HUES64 (cell line): ENCODE measurements around the gene TSPO2.

Source experiments
- H3K27ac ChIP-seq: 2 replicates; pipeline ENCODE4 v1.7.0; 2013; ENCODE audit warnings: low read depth, low read length, inconsistent platforms
- H3K27me3 ChIP-seq: 2 replicates; pipeline ENCODE4 v1.6.1; 2013; ENCODE audit warnings: mild to moderate bottlenecking, low read length; ENCODE audit not compliant: insufficient read depth
- H3K36me3 ChIP-seq: 2 replicates; pipeline ENCODE4 v1.6.1; 2013; ENCODE audit warnings: mild to moderate bottlenecking, low read length; ENCODE audit not compliant: insufficient read depth
- H3K4me1 ChIP-seq: 2 replicates; pipeline ENCODE4 v1.6.1; 2013; ENCODE audit warnings: mild to moderate bottlenecking, low read length, moderate library complexity; ENCODE audit not compliant: insufficient read depth
- H3K4me3 ChIP-seq: 2 replicates; pipeline ENCODE4 v1.5.1; 2013; ENCODE audit warnings: mild to moderate bottlenecking, low read length, moderate library complexity
- H3K9ac ChIP-seq: 2 replicates; pipeline ENCODE4 v1.6.1; 2013; ENCODE audit warnings: mild to moderate bottlenecking, low read depth, low read length
- H3K9me3 ChIP-seq: 2 replicates; pipeline ENCODE4 v1.6.1; 2013; ENCODE audit warnings: low read depth, low read length; ENCODE audit not compliant: insufficient read depth
- WGBS: fragments of 150-250, 120-280 bp; methylation state at CpG from one replicate; pipeline ENCODE4 v1.1.7; 2013; ENCODE audit warnings: missing lambda C conversion rate; 5-methylcytosine and 5-hydroxymethylcytosine counted together

TSPO2 gene

GRCh38 chr6:41078101-41078500 is 35.8 kb downstream of the TSPO2 start:
- Histone ChIP-seq H3K36me3 (peaks cover 55% of the 10 kb centered on the region), H3K4me1 (peaks cover 22% of the 10 kb centered on the region; the same call in 1 of the 2 replicates), H3K9ac (no peak overlapping the region), H3K27ac (no peak overlapping the region), H3K4me3 (no peak overlapping the region), H3K27me3 (no peaks in the 10 kb centered on the region), H3K9me3 (no peaks in the 10 kb centered on the region)
- WGBS: 92% methylated on average over 2 of the region's 3 CpGs

DNA sequence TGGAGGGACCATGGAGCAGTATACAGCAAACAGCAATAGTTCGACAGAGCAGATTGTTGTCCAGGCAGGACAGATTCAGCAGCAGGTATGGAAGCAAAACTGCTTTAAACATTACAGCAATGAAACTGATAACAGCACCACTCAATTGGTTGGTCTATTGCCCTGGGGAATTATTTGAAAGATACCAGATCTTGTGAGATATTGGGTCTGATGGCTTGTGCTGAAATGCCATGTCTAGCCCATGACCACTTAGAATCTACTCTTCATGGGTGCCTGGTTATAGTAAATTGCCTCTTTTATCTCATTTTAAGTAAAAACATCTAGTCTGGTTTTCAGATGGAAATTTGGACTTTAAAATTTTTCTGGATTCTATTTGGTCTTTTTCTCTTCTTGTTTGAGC is 36.8 kb downstream of the TSPO2 start:
- no peak overlapping the region for H3K9ac ChIP-seq
- H3K27ac ChIP-seq: no peak overlapping the region
- peaks cover 65% of the 10 kb centered on the region for H3K36me3 ChIP-seq
- no peaks in the 10 kb centered on the region for H3K27me3 ChIP-seq
- H3K4me3 ChIP-seq: no peak overlapping the region
- H3K9me3 ChIP-seq: no peaks in the 10 kb centered on the region
- 98% methylated on average over 1 of the region's 1 CpG for WGBS
- H3K4me1 ChIP-seq: peaks cover 22% of the 10 kb centered on the region; the same call in 1 of the 2 replicates

DNA sequence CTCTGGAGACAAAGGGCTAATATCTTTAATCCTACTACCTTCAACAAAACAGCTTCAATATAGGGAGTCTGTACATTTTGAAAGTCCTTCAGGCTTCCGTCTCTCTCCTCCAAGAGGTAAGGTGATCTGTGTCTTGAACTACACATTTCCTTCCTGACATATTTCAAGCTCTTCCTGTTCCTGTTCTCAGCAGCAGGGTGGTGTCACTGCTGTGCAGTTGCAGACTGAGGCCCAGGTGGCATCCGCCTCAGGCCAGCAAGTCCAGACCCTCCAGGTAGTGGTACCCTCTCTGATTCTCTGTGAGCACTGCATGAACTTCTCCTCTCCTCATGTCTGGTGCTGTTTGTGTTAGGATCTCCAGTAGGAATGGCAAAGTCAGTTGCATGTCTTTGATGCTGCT is 38.4 kb downstream of the TSPO2 start:
- no peak overlapping the region for H3K27ac ChIP-seq
- no peak overlapping the region for H3K4me3 ChIP-seq
- peaks cover 10% of the 10 kb centered on the region; the same call in 1 of the 2 replicates for H3K4me1 ChIP-seq
- no peak overlapping the region for H3K9ac ChIP-seq
- H3K36me3 ChIP-seq: peaks cover 80% of the 10 kb centered on the region
- H3K9me3 ChIP-seq: no peaks in the 10 kb centered on the region
- no peaks in the 10 kb centered on the region for H3K27me3 ChIP-seq
- 94% methylated on average over 2 of the region's 2 CpGs for WGBS

- Histone ChIP-seq H3K36me3 (peaks cover 98% of the 10 kb centered on the region), H3K4me3 (no peak overlapping the region), H3K27me3 (no peaks in the 10 kb centered on the region), H3K27ac (no peak overlapping the region), H3K4me1 (no peaks in the 10 kb centered on the region), H3K9ac (no peak overlapping the region), H3K9me3 (no peaks in the 10 kb centered on the region)
These were observed 40.8 kb downstream of the TSPO2 start for GRCh38 chr6:41083072-41083471.

DNA sequence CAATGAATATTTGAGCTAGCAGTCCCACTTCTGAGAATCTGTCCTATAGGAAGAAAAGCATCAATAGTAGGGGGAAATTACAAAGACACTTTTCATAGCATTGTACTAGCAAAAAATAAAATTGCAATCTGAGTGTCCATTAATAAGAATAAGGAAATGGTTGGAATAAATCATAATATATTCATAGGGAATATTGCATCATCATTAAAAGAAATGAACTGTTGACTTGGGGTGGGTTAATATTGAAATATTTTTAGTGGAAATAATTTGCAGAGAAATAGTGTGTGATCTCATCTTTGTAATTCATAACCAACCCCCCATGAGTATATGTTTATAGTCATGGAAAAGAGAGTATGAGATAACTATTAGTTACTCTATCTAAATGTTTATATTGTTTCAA is 42.9 kb downstream of the TSPO2 start:
- H3K36me3 ChIP-seq: peaks cover 95% of the 10 kb centered on the region
- no peaks in the 10 kb centered on the region for H3K9me3 ChIP-seq
- no peaks in the 10 kb centered on the region for H3K4me1 ChIP-seq
- H3K27ac ChIP-seq: no peak overlapping the region
- H3K9ac ChIP-seq: no peak overlapping the region
- no peak overlapping the region for H3K4me3 ChIP-seq
- H3K27me3 ChIP-seq: no peaks in the 10 kb centered on the region

DNA sequence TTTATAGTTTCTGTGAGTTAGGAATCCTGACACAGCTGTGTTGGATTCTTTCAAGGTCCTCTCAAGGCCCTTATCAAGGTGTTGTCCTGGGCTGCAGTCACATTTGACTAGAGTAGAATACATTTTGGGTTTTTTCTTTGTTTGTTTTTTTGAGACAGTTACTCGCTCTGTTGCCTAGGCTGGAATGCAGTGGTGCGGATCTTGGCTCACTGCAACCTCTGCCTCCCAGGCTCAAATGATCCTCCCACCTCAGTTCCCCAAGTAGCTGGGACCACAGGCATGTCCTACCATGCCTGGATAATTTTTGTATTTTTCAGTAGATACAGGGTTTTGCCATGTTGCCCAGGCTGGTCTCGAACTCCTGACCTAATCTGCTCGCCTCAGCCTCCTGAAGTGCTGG is 46.2 kb downstream of the TSPO2 start:
- Histone ChIP-seq H3K4me1 (no peaks in the 10 kb centered on the region), H3K36me3 (peaks cover 96% of the 10 kb centered on the region), H3K9me3 (no peaks in the 10 kb centered on the region), H3K4me3 (no peak overlapping the region), H3K9ac (no peak overlapping the region), H3K27ac (no peak overlapping the region), H3K27me3 (no peaks in the 10 kb centered on the region)
- WGBS: 93% methylated on average over 4 of the region's 4 CpGs

- Histone ChIP-seq H3K27ac (no peak overlapping the region), H3K9me3 (no peaks in the 10 kb centered on the region), H3K4me1 (no peaks in the 10 kb centered on the region), H3K27me3 (no peaks in the 10 kb centered on the region), H3K36me3 (peaks cover 96% of the 10 kb centered on the region), H3K9ac (no peak overlapping the region), H3K4me3 (no peak overlapping the region)
- 30% methylated on average over 1 of the region's 1 CpG for WGBS
These were observed 48.8 kb downstream of the TSPO2 start for GRCh38 chr6:41090841-41091761.

GRCh38 chr6:41092421-41093140 is 50.3 kb downstream of the TSPO2 start:
- H3K9me3 ChIP-seq: no peaks in the 10 kb centered on the region
- H3K4me1 ChIP-seq: no peaks in the 10 kb centered on the region
- no peaks in the 10 kb centered on the region for H3K27me3 ChIP-seq
- peaks cover 96% of the 10 kb centered on the region for H3K36me3 ChIP-seq
- H3K4me3 ChIP-seq: no peak overlapping the region
- no peak overlapping the region for H3K27ac ChIP-seq
- H3K9ac ChIP-seq: no peak overlapping the region
- 99% methylated on average over 4 of the region's 4 CpGs for WGBS

DNA sequence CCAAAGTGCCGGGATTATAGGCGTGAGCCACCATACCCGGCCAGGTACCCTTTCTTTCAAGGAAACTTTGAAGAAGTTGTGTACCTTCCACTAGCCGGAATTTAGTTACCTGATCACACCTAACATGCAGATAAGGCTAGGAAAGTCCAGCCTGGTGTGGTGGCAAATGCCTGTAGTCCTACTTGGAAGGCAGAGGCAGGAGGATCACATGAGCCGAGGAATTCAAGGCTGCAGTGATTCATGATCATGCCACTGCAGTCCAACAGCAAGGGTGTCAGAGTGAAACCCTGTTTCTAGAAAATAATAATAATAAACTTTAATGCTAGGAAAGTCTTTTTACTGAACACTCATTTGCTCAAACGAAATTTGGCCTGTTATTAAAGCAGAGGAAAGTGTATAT is 51.5 kb downstream of the TSPO2 start:
- Histone ChIP-seq H3K27me3 (no peaks in the 10 kb centered on the region), H3K36me3 (peaks cover 98% of the 10 kb centered on the region), H3K4me3 (no peak overlapping the region), H3K9me3 (no peaks in the 10 kb centered on the region), H3K4me1 (no peaks in the 10 kb centered on the region), H3K9ac (no peak overlapping the region), H3K27ac (no peak overlapping the region)
- WGBS: 96% methylated on average over 6 of the region's 6 CpGs
